ENCODE data around the gene REL. TPM values are rescaled to one million over a fixed set of nuclear protein-coding genes. Genes with fewer than 3 reads are reported as not detected.
"Not testable (repeated sequence)": the region's sequence is repeated elsewhere in the genome, so short reads cannot be mapped to it uniquely, and the experiment has no call there.

The REL gene
- total RNA-seq, 1 experiment from 2014 or later: 7.3 TPM

- no peak for TF ChIP-seq EZH2phosphoT487 (IDR thresholded peaks at IDR 0.05; ENCODE audit: borderline replicate concordance, low read length)
- no peak for TF ChIP-seq CTCF (conservative IDR thresholded peaks at IDR 0.05; ENCODE audit: low read depth, low read length)
- TF ChIP-seq EZH2 (IDR thresholded peaks at IDR 0.05; ENCODE audit: low read length, unreplicated experiment): no peak
- H3K4me1 ChIP-seq (ENCODE audit: insufficient read depth, low read length): peaks cover 9% of the 10 kb centered on the region
- DNase-seq: no peak
These were observed 45.6 kb downstream of the REL start for GRCh38 chr2:60926741-60927552.

GRCh38 chr2:60932061-60932460 is 50.7 kb downstream of the REL start:
- H4K20me1 ChIP-seq (ENCODE audit: low read length); POLR2A ChIA-PET (ENCODE audit: unreplicated experiment): not testable (repeated sequence)

More at GRCh38 chr2:60926741-60927552, 45.6 kb downstream of the REL start:
- H3K36me3 ChIP-seq (ENCODE audit: low read depth, low read length): peaks cover 11% of the 10 kb centered on the region
- no TSS peak for BruUV-seq (replicated peaks)
- H3K9me2 ChIP-seq (replicated peaks; ENCODE audit: low read length): no peaks in the 10 kb centered on the region
- H3F3A ChIP-seq (ENCODE audit: low read length, unreplicated experiment): no peaks in the 10 kb centered on the region
- H4K20me1 ChIP-seq (ENCODE audit: low read length): no peaks in the 10 kb centered on the region
- no peak overlapping the region for H2AFZ ChIP-seq (ENCODE audit: low read length)
- H3K79me2 ChIP-seq (ENCODE audit: low read length): no peaks in the 10 kb centered on the region
- no peaks in the 10 kb centered on the region for H3K9me3 ChIP-seq (ENCODE audit: low read length)
- no peak overlapping the region for H3K4me2 ChIP-seq (ENCODE audit: low read length)
- no peak overlapping the region for H3K4me3 ChIP-seq (ENCODE audit: low read length)
- no peak for ATAC-seq
- ChIA-PET POLR2A (ENCODE audit: unreplicated experiment) (no interaction called here), CTCF (no interaction called here)
- intact Hi-C loops (cut with micrococcal nuclease): no loop called here
- H3K27ac ChIP-seq (ENCODE audit: low read length): no peak overlapping the region
- no peaks in the 10 kb centered on the region for H3K27me3 ChIP-seq (ENCODE audit: low read length)
- no peak overlapping the region for H3K9ac ChIP-seq (ENCODE audit: low read length)

GRCh38 chr2:60932954-60933353 is 51.6 kb downstream of the REL start:
- Histone ChIP-seq H3K27ac (ENCODE audit: low read length) (no peak overlapping the region), H3K4me3 (ENCODE audit: low read length) (no peak overlapping the region), H3F3A (ENCODE audit: low read length, unreplicated experiment) (no peaks in the 10 kb centered on the region), H3K9me3 (ENCODE audit: low read length) (no peaks in the 10 kb centered on the region), H3K4me2 (ENCODE audit: low read length) (no peak overlapping the region), H3K79me2 (ENCODE audit: low read length) (no peaks in the 10 kb centered on the region), H3K9me2 (replicated peaks; ENCODE audit: low read length) (no peaks in the 10 kb centered on the region), H3K36me3 (ENCODE audit: low read depth, low read length) (no peaks in the 10 kb centered on the region; the same call in 1 of the 2 replicates), H2AFZ (ENCODE audit: low read length) (no peak overlapping the region), H3K27me3 (ENCODE audit: low read length) (no peaks in the 10 kb centered on the region), H3K4me1 (ENCODE audit: insufficient read depth, low read length) (no peaks in the 10 kb centered on the region), H4K20me1 (ENCODE audit: low read length) (no peaks in the 10 kb centered on the region), H3K9ac (ENCODE audit: low read length) (no peak overlapping the region)
- BruUV-seq (replicated peaks): no TSS peak
- ChIA-PET POLR2A (ENCODE audit: unreplicated experiment) (interaction anchor here (0.6 kb wide), 1 partner anchor 10 kb away, joined by 4 read pairs; no protein-coding TSS in a partner anchor), CTCF (no interaction called here)
- TF ChIP-seq EZH2phosphoT487 (IDR thresholded peaks at IDR 0.05; ENCODE audit: borderline replicate concordance, low read length): no peak
- no peak for TF ChIP-seq EZH2 (IDR thresholded peaks at IDR 0.05; ENCODE audit: low read length, unreplicated experiment)
- no peak for TF ChIP-seq CTCF (conservative IDR thresholded peaks at IDR 0.05; ENCODE audit: low read depth, low read length)
- DNase-seq (no peak), ATAC-seq (no peak)
- intact Hi-C loops (cut with micrococcal nuclease): no loop called here

More at GRCh38 chr2:60932061-60932460, 50.7 kb downstream of the REL start:
- H3K9me3 ChIP-seq (ENCODE audit: low read length); H3K4me1 ChIP-seq (ENCODE audit: insufficient read depth, low read length); BruUV-seq (replicated peaks); H3K27me3 ChIP-seq (ENCODE audit: low read length); H3K9ac ChIP-seq (ENCODE audit: low read length); H2AFZ ChIP-seq (ENCODE audit: low read length); H3K9me2 ChIP-seq (replicated peaks; ENCODE audit: low read length); H3K27ac ChIP-seq (ENCODE audit: low read length); CTCF ChIA-PET; H3K4me3 ChIP-seq (ENCODE audit: low read length); H3F3A ChIP-seq (ENCODE audit: low read length, unreplicated experiment); H3K79me2 ChIP-seq (ENCODE audit: low read length); H3K4me2 ChIP-seq (ENCODE audit: low read length); H3K36me3 ChIP-seq (ENCODE audit: low read depth, low read length); intact Hi-C loops (cut with micrococcal nuclease); ATAC-seq: not testable (repeated sequence)
- peak; percentile 6 for DNase-seq

Measured in PC-3 (cell line).